ENCODE data around the gene ZBTB43. TPM values are rescaled to one million over a fixed set of nuclear protein-coding genes. Genes with fewer than 3 reads are reported as not detected.

Gene ZBTB43
- total RNA-seq, 1 experiment from 2014 or later = 6.8 TPM

DNA sequence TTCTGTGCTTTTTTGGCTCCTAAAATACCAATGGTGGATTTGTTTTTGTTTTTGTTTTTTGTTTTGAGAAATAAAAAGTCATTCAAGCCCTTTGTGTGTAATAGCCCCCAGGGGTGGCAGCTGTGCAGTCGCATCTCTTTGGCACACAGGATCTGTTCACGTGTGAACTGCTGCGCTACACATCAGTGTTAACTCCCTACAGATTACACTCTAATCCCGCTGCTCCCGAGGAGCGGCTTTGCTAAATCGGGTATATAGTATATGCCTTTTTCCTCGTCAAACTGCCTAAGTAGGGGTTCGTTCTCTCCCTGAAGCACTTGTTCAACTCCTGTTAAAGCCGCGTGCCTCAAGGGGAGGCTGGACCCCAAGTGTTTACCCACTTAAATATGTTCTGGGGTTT is 77.9 kb downstream of the ZBTB43 start:
- peaks cover 28% of the 10 kb centered on the region for H3K36me3 ChIP-seq
- no peak for DNase-seq (ENCODE audit: low read depth in 1 of 2, low spot score in 2 of 2)
- no peak overlapping the region for H3K4me3 ChIP-seq
- no peaks in the 10 kb centered on the region for H3K4me1 ChIP-seq (replicated peaks)
- H3K27ac ChIP-seq = no peak overlapping the region
- no peaks in the 10 kb centered on the region for H3K9me3 ChIP-seq (replicated peaks)
- no peaks in the 10 kb centered on the region for H3K27me3 ChIP-seq (replicated peaks)

GRCh38 chr9:126883636-126884035 is 78.8 kb downstream of the ZBTB43 start:
- Histone ChIP-seq H3K4me3 (no peak overlapping the region), H3K36me3 (peaks cover 28% of the 10 kb centered on the region), H3K27me3 (replicated peaks) (no peaks in the 10 kb centered on the region), H3K9me3 (replicated peaks) (no peaks in the 10 kb centered on the region), H3K4me1 (replicated peaks) (no peaks in the 10 kb centered on the region), H3K27ac (no peak overlapping the region)
- no peak for DNase-seq (ENCODE audit: low read depth in 1 of 2, low spot score in 2 of 2)

GRCh38 chr9:126885131-126885641 is 80.3 kb downstream of the ZBTB43 start:
- no peak for DNase-seq (ENCODE audit: low read depth in 1 of 2, low spot score in 2 of 2)
- no peak overlapping the region for H3K27ac ChIP-seq

GRCh38 chr9:126886034-126886822 is 81.4 kb downstream of the ZBTB43 start:
- H3K9me3 ChIP-seq (replicated peaks) = no peaks in the 10 kb centered on the region
- no peak overlapping the region for H3K4me3 ChIP-seq
- H3K36me3 ChIP-seq = peaks cover 10% of the 10 kb centered on the region
- H3K27me3 ChIP-seq (replicated peaks) = no peaks in the 10 kb centered on the region
- H3K4me1 ChIP-seq (replicated peaks) = no peaks in the 10 kb centered on the region
- no peak overlapping the region for H3K27ac ChIP-seq
- DNase-seq (ENCODE audit: low read depth in 1 of 2, low spot score in 2 of 2) = no peak

More at GRCh38 chr9:126885131-126885641, 80.3 kb downstream of the ZBTB43 start:
- Histone ChIP-seq H3K9me3 (replicated peaks) (no peaks in the 10 kb centered on the region), H3K4me1 (replicated peaks) (no peaks in the 10 kb centered on the region), H3K36me3 (peaks cover 17% of the 10 kb centered on the region), H3K27me3 (replicated peaks) (no peaks in the 10 kb centered on the region), H3K4me3 (no peak overlapping the region)

GRCh38 chr9:126886897-126887296 is 82.1 kb downstream of the ZBTB43 start:
- H3K9me3 ChIP-seq (replicated peaks) = no peaks in the 10 kb centered on the region
- no peak overlapping the region for H3K4me3 ChIP-seq
- no peaks in the 10 kb centered on the region for H3K27me3 ChIP-seq (replicated peaks)
- no peak overlapping the region for H3K27ac ChIP-seq
- no peaks in the 10 kb centered on the region for H3K4me1 ChIP-seq (replicated peaks)
- H3K36me3 ChIP-seq = peaks cover 5% of the 10 kb centered on the region
- DNase-seq (ENCODE audit: low read depth in 1 of 2, low spot score in 2 of 2) = no peak

Other genes with a start within 250 kb of the ZBTB43 start
- not detected in 2 replicates for gene LMX1B, start 191.1 kb upstream of the ZBTB43 start, total RNA-seq (2014; rRNA removed; shearing (Covaris generic))
- gene ZBTB34, start 55.6 kb downstream of the ZBTB43 start, total RNA-seq (2014; rRNA removed; shearing (Covaris generic)) = 3.7 and 5.9 TPM in 2 replicates
- 2.4 and 9.6 TPM in 2 replicates for gene RALGPS1, start 109.7 kb downstream of the ZBTB43 start, total RNA-seq (2014; rRNA removed; shearing (Covaris generic))